PFSK-1 (cell line): ENCODE data around the gene APRT.

Experiments used
- POLR2AphosphoS5 ChIP-seq: IDR thresholded peaks from 2 replicates; pipeline ENCODE4 v1.6.1; 2012; ENCODE audit warnings: low read depth, mild to moderate bottlenecking, control low read depth, low read length, moderate library complexity
- SIN3A ChIP-seq: IDR thresholded peaks from 2 replicates; pipeline ENCODE4 v1.6.1; 2012; ENCODE audit warnings: mild to moderate bottlenecking, low read length, moderate library complexity, borderline replicate concordance; ENCODE audit not compliant: insufficient read depth

DNA sequence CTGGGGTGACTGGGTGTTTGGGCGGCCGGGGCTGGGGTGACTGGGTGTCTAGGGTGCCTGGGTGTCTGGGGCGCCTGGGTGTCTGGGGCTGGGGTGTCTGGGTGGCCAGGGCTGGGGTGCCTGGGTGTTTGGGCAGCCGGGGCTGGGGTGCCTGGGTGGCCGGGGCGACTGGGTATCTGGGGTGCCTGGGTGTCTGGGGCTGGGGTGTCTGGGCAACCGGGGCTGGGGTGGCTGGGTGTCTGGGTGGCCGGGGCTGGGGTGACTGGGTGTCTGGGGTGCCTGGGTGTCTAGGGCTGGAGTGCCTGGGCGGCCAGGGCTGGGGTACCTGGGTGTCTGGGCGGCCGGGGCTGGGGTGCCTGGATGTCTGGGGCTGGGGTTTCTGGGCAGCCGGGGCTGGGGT is 13.4 kb upstream of the APRT start:
- TF ChIP-seq POLR2AphosphoS5: no peak
- no peak for TF ChIP-seq SIN3A
